ENCODE data around the gene SREBF2. TPM values are rescaled to one million over a fixed set of nuclear protein-coding genes. Genes with fewer than 3 reads are reported as not detected.
A peak's percentile ranks its signal among the peaks of the same experiment; 100 is the strongest.

Gene SREBF2
- total RNA-seq, 6 donors from 2014 or later = 124 to 175 (median 145) TPM

GRCh38 chr22:41799486-41800347, 33.2 kb upstream of the SREBF2 start:
- H3K4me1 ChIP-seq = peaks cover 16 to 28% (median 20%) of the 10 kb centered on the region in 4 donors
- no peak for TF ChIP-seq EP300 (IDR thresholded peaks at IDR 0.05)
- TF ChIP-seq CTCF (IDR thresholded peaks at IDR 0.05) = peak in 3 of 6 experiments; percentile 10 to 29 (median 19)
- DNase-seq (peak; percentile 28 to 89), ATAC-seq (ENCODE audit: low FRiP score in 2 of 2) (peak; percentile 71 to 73)
- no peaks in the 10 kb centered on the region for H3K36me3 ChIP-seq
- peak overlapping the region; percentile 31 to 86 (median 74) for H3K4me3 ChIP-seq
- no peaks in the 10 kb centered on the region for H3K27me3 ChIP-seq
- 18 to 40% methylated on average over 8 to 30 of the region's 38 CpGs for WGBS, 2 donors
- H3K27ac ChIP-seq = peak overlapping the region; percentile 85 to 90 (median 90)
- no peaks in the 10 kb centered on the region for H3K9me3 ChIP-seq

GRCh38 chr22:41800348-41801146, 32.4 kb upstream of the SREBF2 start, which contains the start of gene CCDC134:
Gene CCDC134 (plus strand): TSS chr22:41800679. CDS start chr22:41808891, 8,212 bp downstream.
- no peaks in the 10 kb centered on the region for H3K27me3 ChIP-seq
- TF ChIP-seq EP300 (IDR thresholded peaks at IDR 0.05) (peak in 1 of 4 donors; percentile 5), CTCF (IDR thresholded peaks at IDR 0.05) (peak in 1 of 6 experiments; percentile 5), POLR2AphosphoS5 (IDR thresholded peaks at IDR 0.05) (peak; percentile 89 to 91), POLR2A (IDR thresholded peaks at IDR 0.05) (peak in 2 of 4 donors; percentile 87 to 92)
- peaks cover 16 to 28% (median 20%) of the 10 kb centered on the region in 4 donors for H3K4me1 ChIP-seq
- H3K36me3 ChIP-seq = no peaks in the 10 kb centered on the region
- 0 to 1% methylated on average over 19 to 50 of the region's 52 CpGs for WGBS, 2 donors
- DNase-seq (peak; percentile 94 to 99), ATAC-seq (ENCODE audit: low FRiP score in 2 of 2) (peak; percentile 98 to 99)
- peak within 1 kb of the TSS; percentile 85 to 90 (median 90) for H3K27ac ChIP-seq
- no peaks in the 10 kb centered on the region for H3K9me3 ChIP-seq
- H3K4me3 ChIP-seq = peak within 1 kb of the TSS; percentile 31 to 86 (median 74)

- Histone ChIP-seq H3K4me3 (peak overlapping the region; percentile 31 to 86 (median 74)), H3K27ac (peak overlapping the region; percentile 85 to 90 (median 90)), H3K9me3 (no peaks in the 10 kb centered on the region), H3K27me3 (no peaks in the 10 kb centered on the region), H3K4me1 (peaks cover 16 to 28% (median 20%) of the 10 kb centered on the region in 4 donors), H3K36me3 (no peaks in the 10 kb centered on the region)
- no peak for TF ChIP-seq CTCF (IDR thresholded peaks at IDR 0.05)
- TF ChIP-seq POLR2AphosphoS5 (IDR thresholded peaks at IDR 0.05) = no peak
- no peak for TF ChIP-seq POLR2A (IDR thresholded peaks at IDR 0.05)
- no peak for TF ChIP-seq EP300 (IDR thresholded peaks at IDR 0.05)
- DNase-seq (no peak), ATAC-seq (ENCODE audit: low FRiP score in 2 of 2) (no peak)
- WGBS, 2 donors = 28 to 33% methylated on average over 4 of the region's 4 CpGs
Measured at GRCh38 chr22:41801147-41801819, 31.6 kb upstream of the SREBF2 start.

GRCh38 chr22:41801886-41802285, 31.0 kb upstream of the SREBF2 start:
- no peak for DNase-seq

More at GRCh38 chr22:41801886-41802285, 31.0 kb upstream of the SREBF2 start:
- no peak for TF ChIP-seq POLR2AphosphoS5 (IDR thresholded peaks at IDR 0.05)
- TF ChIP-seq POLR2A (IDR thresholded peaks at IDR 0.05) = no peak
- no peak for TF ChIP-seq EP300 (IDR thresholded peaks at IDR 0.05)
- TF ChIP-seq CTCF (IDR thresholded peaks at IDR 0.05) = no peak
- no peak for ATAC-seq (ENCODE audit: low FRiP score in 2 of 2)
- H3K36me3 ChIP-seq = no peaks in the 10 kb centered on the region
- no peaks in the 10 kb centered on the region for H3K9me3 ChIP-seq
- 48 to 55% methylated on average over 2 of the region's 2 CpGs for WGBS, 2 donors
- H3K27me3 ChIP-seq = no peaks in the 10 kb centered on the region
- peaks cover 16 to 28% (median 20%) of the 10 kb centered on the region in 4 donors for H3K4me1 ChIP-seq
- H3K27ac ChIP-seq = peak overlapping the region in 1 of 4 donors; percentile 89
- H3K4me3 ChIP-seq = no peak overlapping the region

Measured in upper lobe of left lung (tissue), 6 donors.